Mesothelial cell of epicardium (in vitro differentiated cells): ENCODE data around the gene RFXAP. TPM values are rescaled to one million over a fixed set of nuclear protein-coding genes. Genes with fewer than 3 reads are reported as not detected.

Experiments
- DNase-seq, 2 experiments: peaks; one replicate each; pipeline ENCODE4 v3.0.0; 2021; ENCODE audit warnings: low spot score in 2 of 2; ENCODE audit not compliant: unreplicated experiment in 2 of 2
- H3K27ac Mint-ChIP-seq: 2 replicates; pipeline ENCODE4 v1.8.0; 2021; ENCODE audit warnings: mixed read lengths
- H3K27me3 Mint-ChIP-seq: 2 replicates; pipeline ENCODE4 v1.8.0; 2021; ENCODE audit warnings: low read depth, mixed read lengths
- H3K36me3 Mint-ChIP-seq: 2 replicates; pipeline ENCODE4 v1.8.0; 2021; ENCODE audit warnings: mixed read lengths
- H3K4me1 Mint-ChIP-seq: 2 replicates; pipeline ENCODE4 v1.8.0; 2021; ENCODE audit warnings: mixed read lengths
- H3K4me3 Mint-ChIP-seq: 2 replicates; pipeline ENCODE4 v1.8.0; 2021; ENCODE audit warnings: mild to moderate bottlenecking, moderate library complexity, mixed read lengths
- H3K9me3 Mint-ChIP-seq: 2 replicates; pipeline ENCODE4 v1.8.0; 2021; ENCODE audit warnings: mixed read lengths
- CTCF ChIP-seq: fragments of 200-600 bp; sonication (generic); IDR thresholded peaks from one replicate; pipeline ENCODE4 v1.5.0; 2021; ENCODE audit warnings: antibody characterized with exemption; ENCODE audit not compliant: unreplicated experiment
- total RNA-seq: library from RNA; stranded (reverse); gene quantifications from 3 replicates; pipeline ENCODE4 v1.2.1, GENCODE V29; 2021

Gene RFXAP
- total RNA-seq, 1 donor from 2014 or later: 14.0 TPM

DNA sequence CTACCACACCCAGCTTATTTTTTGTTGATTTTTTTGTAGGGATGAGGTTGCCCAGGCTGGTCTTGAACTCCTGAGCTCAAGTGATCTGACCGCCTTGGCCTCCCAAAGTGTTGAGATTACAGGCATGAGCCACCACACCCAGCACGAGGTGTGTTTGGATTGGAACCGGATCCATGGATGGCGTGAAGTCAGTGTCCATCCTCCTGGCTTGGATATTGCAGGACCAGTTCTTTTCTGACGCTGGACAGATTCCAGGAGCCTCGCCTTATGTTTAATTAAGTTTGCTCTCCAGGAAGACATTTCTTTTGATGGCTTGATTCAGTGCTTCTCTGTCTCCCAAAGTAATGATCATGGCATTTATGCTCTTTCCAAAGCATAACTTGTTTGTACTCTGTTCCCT, 14.4 kb upstream of the RFXAP start:
- Mint-ChIP-seq H3K4me3 (no peak overlapping the region), H3K9me3 (no peaks in the 10 kb centered on the region), H3K36me3 (no peaks in the 10 kb centered on the region), H3K4me1 (peaks cover 12% of the 10 kb centered on the region), H3K27ac (no peak overlapping the region), H3K27me3 (no peaks in the 10 kb centered on the region)
- TF ChIP-seq CTCF: no peak
- no peak for DNase-seq

DNA sequence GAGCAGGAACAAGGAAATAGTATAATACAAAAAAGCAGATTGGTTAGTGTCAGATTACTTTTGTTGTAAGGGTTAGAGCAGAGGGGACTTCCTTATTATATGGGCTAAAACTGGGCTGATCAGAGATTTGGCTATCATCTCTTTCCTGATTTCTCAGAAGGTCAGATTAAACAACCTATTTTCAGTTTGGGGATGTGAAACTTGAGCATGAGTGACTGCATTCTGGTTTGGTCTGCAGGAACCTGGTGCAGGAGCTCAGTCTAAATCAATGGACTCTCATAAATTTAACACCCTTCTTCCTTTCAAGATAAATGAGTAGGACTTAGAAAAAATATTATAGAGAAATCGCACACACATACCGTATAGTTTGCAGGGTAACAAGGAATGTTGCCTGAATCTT, 12.9 kb upstream of the RFXAP start:
- H3K27ac Mint-ChIP-seq: no peak overlapping the region
- H3K4me1 Mint-ChIP-seq: peaks cover 16% of the 10 kb centered on the region
- H3K9me3 Mint-ChIP-seq: no peaks in the 10 kb centered on the region
- no peak overlapping the region for H3K4me3 Mint-ChIP-seq
- no peaks in the 10 kb centered on the region for H3K27me3 Mint-ChIP-seq
- no peak for DNase-seq
- no peaks in the 10 kb centered on the region for H3K36me3 Mint-ChIP-seq
- no peak for TF ChIP-seq CTCF

GRCh38 chr13:36807616-36808015, 11.4 kb upstream of the RFXAP start:
- DNase-seq: no peak
- no peak for TF ChIP-seq CTCF
- H3K4me1 Mint-ChIP-seq: peaks cover 16% of the 10 kb centered on the region
- H3K36me3 Mint-ChIP-seq: no peaks in the 10 kb centered on the region
- H3K27ac Mint-ChIP-seq: peak overlapping the region; percentile 39
- no peaks in the 10 kb centered on the region for H3K9me3 Mint-ChIP-seq
- no peak overlapping the region for H3K4me3 Mint-ChIP-seq
- no peaks in the 10 kb centered on the region for H3K27me3 Mint-ChIP-seq

DNA sequence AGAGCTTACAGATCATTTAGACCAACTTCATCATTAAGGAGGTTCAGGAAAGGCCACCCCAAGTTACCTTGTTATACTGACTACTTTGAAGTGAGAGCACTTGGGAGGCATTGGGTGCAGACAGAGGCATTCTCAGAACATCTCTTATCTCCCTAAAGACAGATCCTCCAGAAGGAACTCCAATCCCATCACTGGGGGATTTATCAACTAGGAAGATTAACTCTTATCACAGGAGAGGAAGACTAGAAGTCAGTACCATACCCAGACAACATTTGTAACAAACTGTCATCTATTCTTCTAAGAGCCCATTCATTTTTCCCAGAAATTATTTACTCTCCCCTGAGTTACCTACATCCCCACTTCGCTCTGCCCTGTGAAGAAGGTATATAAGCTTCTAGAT, 5.8 kb upstream of the RFXAP start:
- TF ChIP-seq CTCF: no peak

GRCh38 chr13:36814465-36814864, 4.6 kb upstream of the RFXAP start:
- Mint-ChIP-seq H3K36me3 (no peaks in the 10 kb centered on the region), H3K4me1 (peaks cover 45% of the 10 kb centered on the region), H3K27me3 (no peaks in the 10 kb centered on the region), H3K4me3 (no peak overlapping the region), H3K27ac (peak overlapping the region; percentile 75), H3K9me3 (no peaks in the 10 kb centered on the region)
- TF ChIP-seq CTCF: no peak
- DNase-seq: no peak

More for the DNA sequence above, 5.8 kb upstream of the RFXAP start:
- Mint-ChIP-seq H3K36me3 (no peaks in the 10 kb centered on the region), H3K9me3 (no peaks in the 10 kb centered on the region), H3K27me3 (no peaks in the 10 kb centered on the region), H3K27ac (peak overlapping the region; percentile 60), H3K4me3 (no peak overlapping the region), H3K4me1 (peaks cover 37% of the 10 kb centered on the region)
- no peak for DNase-seq

GRCh38 chr13:36815062-36815461, 4.0 kb upstream of the RFXAP start:
- Mint-ChIP-seq H3K4me1 (peaks cover 49% of the 10 kb centered on the region), H3K27me3 (no peaks in the 10 kb centered on the region), H3K9me3 (no peaks in the 10 kb centered on the region), H3K4me3 (no peak overlapping the region), H3K36me3 (no peaks in the 10 kb centered on the region), H3K27ac (peak overlapping the region; percentile 66)
- no peak for TF ChIP-seq CTCF
- DNase-seq: no peak
